ENCODE results near the gene SNX1. TPM values are rescaled to one million over a fixed set of nuclear protein-coding genes. Genes with fewer than 3 reads are reported as not detected.
A peak's percentile ranks its signal among the peaks of the same experiment; 100 is the strongest.
"Not testable (repeated sequence)": the region's sequence is repeated elsewhere in the genome, so short reads cannot be mapped to it uniquely, and the experiment has no call there.

SNX1 gene
- total RNA-seq, 1 donor from 2014 or later = 66.2 TPM

- ATAC-seq (no peak), DNase-seq (ENCODE audit: low spot score) (no peak)
These were observed 23.6 kb upstream of the SNX1 start for GRCh38 chr15:64071931-64072765.

DNA sequence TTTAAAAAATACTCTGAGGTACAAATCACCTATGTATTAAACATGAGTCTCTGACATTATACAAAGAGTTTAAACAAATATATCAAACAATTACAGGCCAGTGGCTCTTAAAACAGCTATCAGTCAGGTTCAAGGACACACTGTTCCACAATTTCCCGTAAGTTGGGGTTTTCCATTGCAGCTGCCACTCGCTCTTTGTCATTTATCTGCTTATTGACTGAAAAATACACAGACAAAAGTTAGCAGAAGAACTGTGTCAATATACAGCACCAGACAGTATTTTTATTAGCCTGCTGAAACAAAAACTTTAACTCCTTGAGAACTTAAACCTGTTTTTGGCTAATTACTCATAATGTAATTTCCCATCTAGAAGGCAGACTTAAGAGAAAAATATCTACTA is 23.0 kb upstream of the SNX1 start:
- ATAC-seq = peak; percentile 47

GRCh38 chr15:64073496-64073895 is 22.3 kb upstream of the SNX1 start:
- not testable (repeated sequence) for ATAC-seq; DNase-seq (ENCODE audit: low spot score)

More for the DNA sequence above, 23.0 kb upstream of the SNX1 start:
- DNase-seq (ENCODE audit: low spot score) = peak; percentile 82

DNA sequence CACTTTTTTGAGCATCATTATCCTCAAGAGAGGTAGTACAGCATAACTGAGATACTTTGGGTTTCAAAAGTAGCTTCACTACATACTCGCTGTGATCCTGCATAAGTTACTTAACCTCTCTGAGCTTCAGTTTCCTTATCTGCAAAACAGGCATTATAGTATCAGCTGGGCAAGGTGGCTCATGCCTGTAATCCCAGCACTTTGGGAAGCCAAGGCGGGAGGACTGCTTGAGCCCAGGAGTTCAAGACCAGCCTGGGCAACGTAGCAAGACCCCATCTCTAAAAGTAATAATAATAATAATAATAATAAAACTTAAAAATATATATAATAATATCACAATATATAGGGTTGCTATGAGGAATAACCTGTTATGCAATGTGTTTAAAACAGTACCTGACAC is 13.0 kb upstream of the SNX1 start:
- no peak for DNase-seq (ENCODE audit: low spot score)
- ATAC-seq = no peak

DNA sequence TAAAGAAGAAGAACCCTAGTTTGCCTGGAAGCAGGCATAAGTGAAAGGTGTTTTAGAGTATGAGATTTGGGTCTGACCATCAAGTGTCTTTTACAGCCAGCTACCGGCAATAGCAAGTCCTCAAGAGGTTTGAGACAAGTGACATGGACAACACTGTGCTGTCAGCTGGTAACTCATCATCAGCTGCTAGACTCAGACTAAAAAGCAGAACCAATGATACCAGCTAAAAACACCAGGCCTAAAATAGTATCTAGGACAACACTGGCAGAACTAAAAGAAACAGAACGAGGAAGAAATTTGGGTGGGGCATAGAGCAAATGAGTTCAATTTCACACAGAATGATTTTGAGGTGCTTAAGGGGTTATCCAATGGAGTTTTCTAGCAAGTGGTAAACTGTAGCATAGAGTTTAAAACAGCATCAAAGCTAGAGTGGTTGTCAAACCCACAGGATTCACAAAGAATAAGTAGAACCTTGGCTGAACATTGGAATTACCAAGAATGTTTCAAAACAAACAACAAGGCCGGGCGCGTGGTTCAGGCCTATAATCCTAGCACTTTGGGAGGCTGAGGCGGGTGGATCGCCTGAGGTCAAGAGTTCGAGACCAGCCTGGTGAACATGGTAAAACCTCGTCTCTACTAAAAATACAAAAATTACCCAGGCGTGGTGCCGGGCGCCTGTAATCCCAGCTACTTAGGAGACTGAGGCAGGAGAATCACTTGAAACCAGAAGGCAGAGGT is 6.1 kb upstream of the SNX1 start:
- no peak for ATAC-seq
- no peak for DNase-seq (ENCODE audit: low spot score)

GRCh38 chr15:64090527-64090926 is 5.3 kb upstream of the SNX1 start:
- DNase-seq (ENCODE audit: low spot score) (no peak), ATAC-seq (no peak)

GRCh38 chr15:64092075-64092820 is 3.5 kb upstream of the SNX1 start:
- ATAC-seq (peak; percentile 2), DNase-seq (ENCODE audit: low spot score) (no peak)

GRCh38 chr15:64092864-64093626 is 2.7 kb upstream of the SNX1 start:
- DNase-seq (ENCODE audit: low spot score) (peak; percentile 78), ATAC-seq (peak; percentile 51)

GRCh38 chr15:64093627-64094417 is 2.0 kb upstream of the SNX1 start, which contains the start of gene CIAO2A:
Gene CIAO2A (minus strand): TSS chr15:64093838. CDS start chr15:64093768, 70 bp downstream.
- DNase-seq (ENCODE audit: low spot score) (peak; percentile 97), ATAC-seq (peak; percentile 78)

GRCh38 chr15:64095431-64095794 is 369 bp upstream of the SNX1 start:
- no peak for DNase-seq (ENCODE audit: low spot score)
- ATAC-seq = no peak

DNA sequence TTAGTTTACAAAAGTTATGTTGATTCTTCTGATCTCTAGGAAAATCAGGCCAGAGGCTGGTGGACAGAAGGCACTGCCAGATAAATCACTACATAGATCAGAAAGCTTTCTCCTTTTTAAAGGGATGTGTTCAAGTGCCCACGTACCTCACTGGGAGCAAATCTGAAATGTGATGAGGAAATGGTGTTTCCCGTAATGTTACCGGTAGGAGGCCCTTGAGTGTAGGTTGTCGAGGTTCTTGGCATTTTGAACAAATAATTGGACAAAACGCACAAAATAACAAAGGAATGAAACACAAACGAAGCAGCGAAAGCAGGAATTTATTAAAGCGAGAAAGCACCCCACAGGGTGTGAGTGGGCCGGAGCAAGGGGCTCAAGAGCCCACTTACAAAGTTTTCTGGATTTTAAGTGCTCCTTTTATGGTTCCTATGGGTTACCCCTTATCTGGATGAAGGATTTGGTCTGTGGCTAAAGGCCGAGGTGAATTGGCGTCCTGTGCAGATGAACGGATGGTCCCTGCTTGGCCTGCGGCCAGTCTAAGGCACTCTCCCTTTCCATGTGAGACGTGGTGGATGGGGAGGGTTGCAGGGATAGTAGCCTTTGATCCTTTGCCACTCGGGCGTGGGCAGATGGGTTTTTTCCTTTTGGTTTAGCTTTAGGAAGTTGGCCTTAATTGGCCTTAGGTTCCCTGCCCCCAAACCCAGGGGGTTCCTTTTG is 1.0 kb downstream of the SNX1 start:
- ATAC-seq = no peak
- no peak for DNase-seq (ENCODE audit: low spot score)

DNA sequence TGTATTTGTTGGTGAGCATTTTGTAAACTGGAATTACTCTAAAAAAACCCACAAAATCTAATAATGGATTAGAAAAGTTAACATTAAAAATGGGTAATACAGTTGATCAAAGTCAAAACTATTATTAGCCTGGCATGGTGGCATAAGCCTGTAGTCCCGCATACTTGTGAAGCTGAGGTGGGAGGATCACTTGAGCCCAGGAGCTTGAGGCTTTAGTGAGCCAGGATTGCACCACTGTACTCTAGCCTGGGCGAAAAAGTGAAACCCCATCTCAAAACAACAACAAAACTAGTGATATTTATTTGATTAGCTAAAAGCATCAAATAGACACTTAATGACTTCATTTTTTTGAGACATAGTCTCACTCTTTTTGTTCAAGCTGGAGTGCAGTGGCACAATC is 3.6 kb downstream of the SNX1 start:
- DNase-seq (ENCODE audit: low spot score) = no peak
- ATAC-seq = no peak

DNA sequence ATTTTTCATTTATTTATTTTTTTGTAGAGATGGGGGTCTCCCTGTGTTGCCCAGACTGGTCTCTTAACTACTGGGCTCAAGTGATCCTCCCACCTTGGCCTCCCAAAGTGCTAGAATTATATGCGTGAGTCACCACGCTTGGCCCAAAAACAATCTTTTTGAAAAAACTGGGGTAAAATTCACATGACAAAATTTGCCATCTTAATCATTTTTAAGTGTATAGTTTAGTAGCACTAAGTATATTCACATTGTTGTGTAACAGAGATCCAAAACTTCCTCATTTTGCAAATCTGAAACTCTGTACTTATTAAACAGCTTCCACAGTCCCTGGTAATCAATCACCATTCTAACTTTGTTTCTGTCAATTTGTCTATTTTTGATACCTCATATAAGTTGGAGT is 5.2 kb downstream of the SNX1 start:
- DNase-seq (ENCODE audit: low spot score) (no peak), ATAC-seq (no peak)

DNA sequence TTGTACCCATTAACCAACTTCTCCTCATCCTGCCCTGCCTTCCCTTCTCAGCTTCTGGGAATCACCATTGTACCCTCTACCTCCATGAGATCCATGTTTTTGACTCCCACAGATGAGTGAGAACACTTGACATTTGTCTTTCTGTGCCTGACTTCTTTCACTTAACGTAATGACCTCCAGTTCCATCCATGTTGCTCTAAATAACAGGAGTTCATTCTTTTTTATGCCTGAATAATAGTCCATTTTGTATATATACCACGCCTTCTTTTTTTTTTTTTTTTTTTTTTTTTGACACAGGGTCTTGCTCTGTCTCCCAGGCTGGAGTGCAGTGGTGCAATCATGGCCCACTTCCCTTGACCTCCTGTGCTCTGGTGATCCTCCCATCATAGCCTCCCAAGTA is 6.7 kb downstream of the SNX1 start:
- ATAC-seq (no peak), DNase-seq (ENCODE audit: low spot score) (no peak)

DNA sequence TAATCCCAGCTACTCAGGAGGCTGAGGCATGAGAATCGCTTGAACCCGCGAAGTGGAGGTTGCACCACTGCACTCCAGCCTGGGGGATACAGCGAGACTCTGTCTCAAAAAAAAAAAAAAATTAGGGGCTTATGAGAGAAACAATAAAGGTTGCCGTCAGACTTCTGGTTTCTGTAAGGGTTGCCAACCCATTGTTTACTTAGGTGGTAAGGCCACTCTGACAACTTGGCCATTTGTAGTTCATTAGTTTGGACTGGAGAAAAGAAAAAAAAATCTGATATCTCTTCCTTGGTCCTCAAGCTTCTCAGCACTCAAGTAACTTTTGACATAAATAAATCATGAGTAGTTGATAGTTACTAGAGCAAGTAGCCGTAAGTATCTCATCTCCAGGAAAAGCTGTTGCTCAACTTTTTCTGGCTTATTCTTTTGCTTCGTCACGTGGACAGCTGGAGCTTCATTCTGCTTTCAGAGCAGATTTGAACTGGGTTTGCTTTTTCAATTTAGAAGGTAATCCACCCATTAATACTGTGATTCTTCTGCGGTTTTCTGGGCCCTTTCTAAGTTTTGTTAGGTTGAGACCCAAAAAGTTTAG is 9.4 kb downstream of the SNX1 start:
- DNase-seq (ENCODE audit: low spot score) (peak; percentile 65), ATAC-seq (peak; percentile 72)

GRCh38 chr15:64107337-64107736 is 11.6 kb downstream of the SNX1 start:
- ATAC-seq (no peak), DNase-seq (ENCODE audit: low spot score) (no peak)

DNA sequence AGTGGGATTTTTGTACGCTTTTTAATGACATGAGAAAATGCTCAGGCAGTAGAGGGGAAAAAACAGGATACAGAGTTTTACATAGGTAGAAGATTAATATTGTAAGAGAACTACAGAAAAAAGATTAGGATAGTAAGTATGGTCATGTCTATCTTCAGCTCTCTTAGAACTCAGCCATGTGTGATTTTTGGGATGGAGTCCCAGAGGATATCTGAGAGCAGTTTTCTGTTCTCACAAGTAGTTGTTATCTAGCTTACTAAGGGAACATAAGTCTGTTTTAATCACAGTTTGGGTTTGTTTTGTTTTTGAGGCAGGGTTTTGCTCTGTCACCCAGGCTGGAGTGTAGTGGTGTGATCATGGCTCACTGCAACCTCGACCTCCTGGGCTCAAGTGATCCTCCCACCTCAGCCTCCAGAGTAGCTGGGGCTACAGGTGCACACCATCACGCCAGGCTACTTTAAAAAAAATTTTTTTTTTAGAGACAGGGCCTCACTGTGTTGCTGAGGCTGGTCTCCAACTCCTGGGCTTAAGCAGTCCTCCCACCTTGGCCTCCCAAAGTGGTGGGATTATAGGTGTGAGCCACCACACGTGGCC is 14.4 kb downstream of the SNX1 start:
- not testable (repeated sequence) for ATAC-seq; DNase-seq (ENCODE audit: low spot score)

- DNase-seq (ENCODE audit: low spot score) = no peak
- peak; percentile 16 for ATAC-seq
These were observed 15.3 kb downstream of the SNX1 start for GRCh38 chr15:64110950-64111678.

Data from left lobe of liver (tissue), 2 donors.